Calu3 (cell line): ENCODE measurements around the gene SPTB. TPM values are rescaled to one million over a fixed set of nuclear protein-coding genes. Genes with fewer than 3 reads are reported as not detected.

ENCODE experiments used
- BruUV-seq: library from RNA; stranded (reverse); fragments of 400-500 nt; replicated peaks from 2 replicates; lab custom pipeline; 2021; lab: Mats Ljungman, UMichigan
- CTCF ChIA-PET: fragments of 300-600 bp; sonication (Branson Sonifier 250); formaldehyde crosslinking; loops from one replicate; lab custom pipeline; 2022; ENCODE audit warnings: antibody characterized with exemption; lab: Charles Lee
- DNase-seq: peaks from one replicate; pipeline ENCODE4 v3.0.0; 2022
- H3K27ac Mint-ChIP-seq: one replicate; pipeline ENCODE4 v1.8.0; 2022; ENCODE audit warnings: mixed read lengths; ENCODE audit not compliant: unreplicated experiment
- H3K27me3 Mint-ChIP-seq: one replicate; pipeline ENCODE4 v1.8.0; 2022; ENCODE audit warnings: mixed read lengths; ENCODE audit not compliant: unreplicated experiment
- H3K36me3 Mint-ChIP-seq: one replicate; pipeline ENCODE4 v1.8.0; 2022; ENCODE audit warnings: mild to moderate bottlenecking, moderate library complexity, mixed read lengths; ENCODE audit not compliant: insufficient read depth, unreplicated experiment
- H3K4me1 Mint-ChIP-seq: one replicate; pipeline ENCODE4 v1.8.0; 2022; ENCODE audit warnings: mild to moderate bottlenecking, low read depth, mixed read lengths; ENCODE audit not compliant: unreplicated experiment
- H3K4me3 Mint-ChIP-seq: one replicate; pipeline ENCODE4 v1.8.0; 2022; ENCODE audit warnings: mild to moderate bottlenecking, low read depth, moderate library complexity, mixed read lengths; ENCODE audit not compliant: unreplicated experiment
- H3K9me3 Mint-ChIP-seq: one replicate; pipeline ENCODE4 v1.8.0; 2022; ENCODE audit warnings: low read depth, mixed read lengths; ENCODE audit not compliant: unreplicated experiment
- CTCF ChIP-seq: fragments of 200-600 bp; IDR thresholded peaks from one replicate; pipeline ENCODE4 v1.8.0; 2022; ENCODE audit warnings: antibody characterized with exemption; ENCODE audit not compliant: unreplicated experiment
- intact Hi-C: fragments of 100-400 bp; cut with micrococcal nuclease; formaldehyde crosslinking; loops from one replicate; pipeline ENCODE4 v1.10.0; 2022; ENCODE audit not compliant: unreplicated experiment
- total RNA-seq: library from RNA; stranded (reverse); gene quantifications from 2 replicates; pipeline ENCODE4 v1.2.3, GENCODE V29; 2022

SPTB gene
- total RNA-seq, 1 experiment from 2014 or later = not detected

- CTCF ChIA-PET = no interaction called here
- no peaks in the 10 kb centered on the region for H3K27me3 Mint-ChIP-seq
- H3K9me3 Mint-ChIP-seq = no peaks in the 10 kb centered on the region
- TF ChIP-seq CTCF = no peak
- no peak for DNase-seq
- BruUV-seq = no TSS peak
- H3K4me3 Mint-ChIP-seq = no peak overlapping the region
- no peak overlapping the region for H3K27ac Mint-ChIP-seq
- no peaks in the 10 kb centered on the region for H3K4me1 Mint-ChIP-seq
- intact Hi-C loops = no loop called here
- H3K36me3 Mint-ChIP-seq = peaks cover 17% of the 10 kb centered on the region
Observed at GRCh38 chr14:64741200-64741599, 138.5 kb downstream of the SPTB start.

GRCh38 chr14:64738281-64738804 lies 141.4 kb downstream of the SPTB start:
- H3K9me3 Mint-ChIP-seq = no peaks in the 10 kb centered on the region
- intact Hi-C loops = no loop called here
- H3K27me3 Mint-ChIP-seq = no peaks in the 10 kb centered on the region
- no peak overlapping the region for H3K4me3 Mint-ChIP-seq
- TF ChIP-seq CTCF = no peak
- CTCF ChIA-PET = no interaction called here
- peaks cover 16% of the 10 kb centered on the region for H3K36me3 Mint-ChIP-seq
- no peak overlapping the region for H3K27ac Mint-ChIP-seq
- DNase-seq = no peak
- BruUV-seq = no TSS peak
- H3K4me1 Mint-ChIP-seq = peaks cover 9% of the 10 kb centered on the region

GRCh38 chr14:64737391-64738280 lies 142.1 kb downstream of the SPTB start:
- H3K36me3 Mint-ChIP-seq = peaks cover 16% of the 10 kb centered on the region
- H3K4me3 Mint-ChIP-seq = no peak overlapping the region
- CTCF ChIA-PET = no interaction called here
- H3K9me3 Mint-ChIP-seq = no peaks in the 10 kb centered on the region
- no TSS peak for BruUV-seq
- no peaks in the 10 kb centered on the region for H3K27me3 Mint-ChIP-seq
- H3K4me1 Mint-ChIP-seq = peaks cover 9% of the 10 kb centered on the region
- intact Hi-C loops = no loop called here
- TF ChIP-seq CTCF = no peak
- no peak for DNase-seq
- H3K27ac Mint-ChIP-seq = no peak overlapping the region

GRCh38 chr14:64736271-64737169 lies 143.2 kb downstream of the SPTB start:
- DNase-seq = no peak
- TF ChIP-seq CTCF = no peak
- no peaks in the 10 kb centered on the region for H3K9me3 Mint-ChIP-seq
- no peak overlapping the region for H3K27ac Mint-ChIP-seq
- H3K4me1 Mint-ChIP-seq = peaks cover 9% of the 10 kb centered on the region
- BruUV-seq = no TSS peak
- intact Hi-C loops = no loop called here
- peaks cover 18% of the 10 kb centered on the region for H3K36me3 Mint-ChIP-seq
- CTCF ChIA-PET = no interaction called here
- no peaks in the 10 kb centered on the region for H3K27me3 Mint-ChIP-seq
- H3K4me3 Mint-ChIP-seq = no peak overlapping the region
